Panc1 (cell line): ENCODE data around the gene RAB1B.

Experiments
- POLR2AphosphoS5 ChIP-seq: IDR thresholded peaks from 2 replicates; pipeline ENCODE4 v1.6.1; 2012; ENCODE audit warnings: mild to moderate bottlenecking, low read depth, low read length, moderate library complexity
- TF ChIP-seq, protein P1 (sequence below): fragments of 450-650 bp; IDR thresholded peaks from 2 replicates; pipeline ENCODE4 v1.5.1; 2017; ENCODE audit warnings: mild to moderate bottlenecking
- TF ChIP-seq, protein P2 (sequence below), 2 experiments: IDR thresholded peaks; 2 replicates each; pipeline ENCODE4 v1.6.1; 2011 to 2012; ENCODE audit warnings: low read depth in 2 of 2, control low read depth in 1 of 2, low read length in 1 of 2, mild to moderate bottlenecking in 1 of 2, moderate library complexity in 1 of 2; ENCODE audit not compliant: insufficient read depth in 1 of 2

DNA sequence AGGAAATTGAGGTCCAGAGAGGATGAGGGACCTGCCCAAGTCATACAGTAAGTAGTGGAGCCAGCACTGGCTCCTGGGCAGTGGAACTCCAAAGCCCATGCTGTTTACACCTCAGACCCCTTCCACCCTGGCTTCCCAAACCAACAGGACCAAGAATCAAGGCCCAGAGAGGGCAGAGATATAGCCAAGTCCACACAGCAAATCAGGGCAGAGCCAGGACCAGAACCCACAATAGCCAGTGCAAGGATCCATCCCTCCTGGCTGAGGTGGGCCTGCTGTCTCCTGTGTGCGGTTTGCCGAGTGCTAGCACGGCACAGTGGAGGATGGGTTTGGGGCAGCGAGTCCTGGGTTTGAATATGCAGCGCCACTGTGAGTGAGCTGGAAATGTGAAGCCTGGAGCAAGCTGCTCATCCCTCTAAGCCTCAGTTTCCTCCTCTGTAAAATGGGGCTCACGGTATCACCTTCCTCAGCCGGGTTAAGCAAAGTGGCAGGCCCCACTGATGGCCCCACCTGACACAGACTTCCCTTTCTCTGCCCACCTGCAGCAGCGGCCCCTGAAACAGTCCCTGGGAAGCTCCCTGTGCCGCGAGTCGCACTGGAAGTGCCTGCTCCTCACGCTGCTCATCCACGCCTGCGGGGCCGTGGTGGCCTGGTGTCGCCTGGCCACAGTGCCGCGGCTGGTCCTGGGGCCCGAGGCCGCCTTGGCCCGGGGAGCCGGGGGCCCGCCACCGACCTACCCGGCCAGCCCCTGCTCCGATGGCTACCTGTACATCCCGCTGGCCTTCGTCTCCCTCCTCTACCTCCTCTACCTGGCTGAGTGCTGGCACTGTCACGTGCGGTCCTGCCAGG is 25.6 kb downstream of the RAB1B start:
- TF ChIP-seq, protein P1, sequence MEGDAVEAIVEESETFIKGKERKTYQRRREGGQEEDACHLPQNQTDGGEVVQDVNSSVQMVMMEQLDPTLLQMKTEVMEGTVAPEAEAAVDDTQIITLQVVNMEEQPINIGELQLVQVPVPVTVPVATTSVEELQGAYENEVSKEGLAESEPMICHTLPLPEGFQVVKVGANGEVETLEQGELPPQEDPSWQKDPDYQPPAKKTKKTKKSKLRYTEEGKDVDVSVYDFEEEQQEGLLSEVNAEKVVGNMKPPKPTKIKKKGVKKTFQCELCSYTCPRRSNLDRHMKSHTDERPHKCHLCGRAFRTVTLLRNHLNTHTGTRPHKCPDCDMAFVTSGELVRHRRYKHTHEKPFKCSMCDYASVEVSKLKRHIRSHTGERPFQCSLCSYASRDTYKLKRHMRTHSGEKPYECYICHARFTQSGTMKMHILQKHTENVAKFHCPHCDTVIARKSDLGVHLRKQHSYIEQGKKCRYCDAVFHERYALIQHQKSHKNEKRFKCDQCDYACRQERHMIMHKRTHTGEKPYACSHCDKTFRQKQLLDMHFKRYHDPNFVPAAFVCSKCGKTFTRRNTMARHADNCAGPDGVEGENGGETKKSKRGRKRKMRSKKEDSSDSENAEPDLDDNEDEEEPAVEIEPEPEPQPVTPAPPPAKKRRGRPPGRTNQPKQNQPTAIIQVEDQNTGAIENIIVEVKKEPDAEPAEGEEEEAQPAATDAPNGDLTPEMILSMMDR = no peak
- TF ChIP-seq, protein P2, sequence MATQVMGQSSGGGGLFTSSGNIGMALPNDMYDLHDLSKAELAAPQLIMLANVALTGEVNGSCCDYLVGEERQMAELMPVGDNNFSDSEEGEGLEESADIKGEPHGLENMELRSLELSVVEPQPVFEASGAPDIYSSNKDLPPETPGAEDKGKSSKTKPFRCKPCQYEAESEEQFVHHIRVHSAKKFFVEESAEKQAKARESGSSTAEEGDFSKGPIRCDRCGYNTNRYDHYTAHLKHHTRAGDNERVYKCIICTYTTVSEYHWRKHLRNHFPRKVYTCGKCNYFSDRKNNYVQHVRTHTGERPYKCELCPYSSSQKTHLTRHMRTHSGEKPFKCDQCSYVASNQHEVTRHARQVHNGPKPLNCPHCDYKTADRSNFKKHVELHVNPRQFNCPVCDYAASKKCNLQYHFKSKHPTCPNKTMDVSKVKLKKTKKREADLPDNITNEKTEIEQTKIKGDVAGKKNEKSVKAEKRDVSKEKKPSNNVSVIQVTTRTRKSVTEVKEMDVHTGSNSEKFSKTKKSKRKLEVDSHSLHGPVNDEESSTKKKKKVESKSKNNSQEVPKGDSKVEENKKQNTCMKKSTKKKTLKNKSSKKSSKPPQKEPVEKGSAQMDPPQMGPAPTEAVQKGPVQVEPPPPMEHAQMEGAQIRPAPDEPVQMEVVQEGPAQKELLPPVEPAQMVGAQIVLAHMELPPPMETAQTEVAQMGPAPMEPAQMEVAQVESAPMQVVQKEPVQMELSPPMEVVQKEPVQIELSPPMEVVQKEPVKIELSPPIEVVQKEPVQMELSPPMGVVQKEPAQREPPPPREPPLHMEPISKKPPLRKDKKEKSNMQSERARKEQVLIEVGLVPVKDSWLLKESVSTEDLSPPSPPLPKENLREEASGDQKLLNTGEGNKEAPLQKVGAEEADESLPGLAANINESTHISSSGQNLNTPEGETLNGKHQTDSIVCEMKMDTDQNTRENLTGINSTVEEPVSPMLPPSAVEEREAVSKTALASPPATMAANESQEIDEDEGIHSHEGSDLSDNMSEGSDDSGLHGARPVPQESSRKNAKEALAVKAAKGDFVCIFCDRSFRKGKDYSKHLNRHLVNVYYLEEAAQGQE (IDR thresholded peaks at IDR 0.05; ENCODE audit: insufficient read depth in 1 of 2, low read depth in 2 of 2, low read length in 1 of 2) = no peak
- TF ChIP-seq POLR2AphosphoS5 = no peak
